ENCODE data around the gene MPP3.
"Not testable (repeated sequence)": the region's sequence is repeated elsewhere in the genome, so short reads cannot be mapped to it uniquely, and the experiment has no call there.

Gene MPP3, protein sequence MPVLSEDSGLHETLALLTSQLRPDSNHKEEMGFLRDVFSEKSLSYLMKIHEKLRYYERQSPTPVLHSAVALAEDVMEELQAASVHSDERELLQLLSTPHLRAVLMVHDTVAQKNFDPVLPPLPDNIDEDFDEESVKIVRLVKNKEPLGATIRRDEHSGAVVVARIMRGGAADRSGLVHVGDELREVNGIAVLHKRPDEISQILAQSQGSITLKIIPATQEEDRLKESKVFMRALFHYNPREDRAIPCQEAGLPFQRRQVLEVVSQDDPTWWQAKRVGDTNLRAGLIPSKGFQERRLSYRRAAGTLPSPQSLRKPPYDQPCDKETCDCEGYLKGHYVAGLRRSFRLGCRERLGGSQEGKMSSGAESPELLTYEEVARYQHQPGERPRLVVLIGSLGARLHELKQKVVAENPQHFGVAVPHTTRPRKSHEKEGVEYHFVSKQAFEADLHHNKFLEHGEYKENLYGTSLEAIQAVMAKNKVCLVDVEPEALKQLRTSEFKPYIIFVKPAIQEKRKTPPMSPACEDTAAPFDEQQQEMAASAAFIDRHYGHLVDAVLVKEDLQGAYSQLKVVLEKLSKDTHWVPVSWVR

GRCh38 chr17:43832976-43833829 lies at the start of gene MPP3:
Gene MPP3 (minus strand): TSS chr17:43833146. CDS start chr17:43831906, 1,240 bp downstream.
- DNase-seq (ENCODE audit: low read depth) = peak; percentile 38

- DNase-seq (ENCODE audit: low read depth) = no peak
Observed at GRCh38 chr17:43881758-43882505, 49.0 kb upstream of the MPP3 start.

- no peak for DNase-seq (ENCODE audit: low read depth)
Observed at GRCh38 chr17:43881181-43881580, 48.2 kb upstream of the MPP3 start.

DNA sequence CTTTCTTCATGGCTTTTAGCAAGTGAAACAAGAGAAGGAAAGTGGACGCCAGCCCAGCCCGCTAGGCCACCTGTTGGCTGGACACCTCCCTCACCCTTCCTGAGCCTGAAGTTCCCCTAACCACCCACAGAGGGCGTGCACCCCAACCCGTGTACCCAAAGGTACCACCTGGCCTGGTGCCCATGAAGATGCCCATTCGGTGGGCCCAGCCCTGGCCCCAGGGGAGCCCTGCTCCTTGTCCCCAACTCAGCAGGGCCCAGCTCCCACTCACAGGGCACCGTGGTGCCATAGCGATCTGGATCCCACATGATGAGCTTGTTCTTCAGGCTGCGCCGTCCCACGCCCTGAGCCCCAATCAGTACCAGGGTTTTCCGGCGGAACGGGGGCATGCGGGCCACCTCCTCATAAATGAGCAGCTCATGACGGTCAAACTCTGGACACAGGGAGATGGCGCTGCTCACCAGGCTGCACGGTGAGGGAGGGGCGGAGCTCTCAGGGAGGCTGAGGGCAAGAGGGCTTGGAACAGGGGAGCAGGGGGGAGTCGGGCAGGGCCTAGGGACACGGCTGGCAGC lies 47.6 kb upstream of the MPP3 start:
- DNase-seq (ENCODE audit: low read depth) = no peak

- DNase-seq (ENCODE audit: low read depth) = no peak
Observed at GRCh38 chr17:43879723-43880419, 46.9 kb upstream of the MPP3 start.

DNA sequence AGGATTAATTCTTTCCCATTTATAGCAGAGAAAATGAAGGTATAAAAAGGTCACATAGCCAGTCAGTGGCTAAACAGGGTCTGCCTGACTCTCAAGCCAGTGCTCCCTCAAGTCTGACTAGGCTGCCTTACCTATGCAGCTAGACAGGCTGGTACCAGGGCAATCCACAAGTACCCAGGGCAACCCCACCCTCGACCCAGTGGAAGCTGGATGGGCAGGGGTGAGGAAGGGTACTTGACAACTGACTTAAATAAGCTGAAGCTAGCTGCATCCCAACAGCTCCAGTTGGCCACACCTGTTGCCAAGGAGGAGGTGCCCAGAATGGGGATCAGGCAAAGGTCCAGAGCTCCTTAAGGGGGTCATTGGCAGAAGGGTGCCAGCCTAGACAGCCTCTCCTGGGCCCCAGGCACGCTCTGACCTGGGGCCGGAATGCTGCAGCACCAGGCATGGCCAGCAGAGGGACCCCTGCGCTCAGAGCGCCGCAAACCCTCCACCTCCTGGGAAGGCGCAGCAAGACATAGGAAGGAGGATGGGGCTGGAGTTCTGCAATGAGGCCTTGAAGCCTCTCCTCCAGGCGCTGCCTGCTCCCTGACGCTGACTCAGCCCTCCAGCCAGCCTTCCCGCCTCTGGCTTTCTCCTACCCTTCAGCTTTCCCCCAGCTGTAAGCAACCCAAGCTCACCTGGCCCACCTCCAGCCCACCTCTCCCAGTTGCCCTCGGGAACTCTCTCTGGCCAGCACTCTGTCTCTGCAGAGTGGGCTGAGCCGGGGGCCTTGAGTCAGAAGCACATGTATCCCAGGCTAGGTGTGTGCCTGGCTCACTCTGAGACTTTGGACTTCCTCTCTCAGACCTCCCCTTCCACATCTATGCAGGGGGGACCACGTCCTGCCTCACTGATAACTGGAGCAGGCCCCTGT lies 45.6 kb upstream of the MPP3 start:
- peak; percentile 41 for DNase-seq (ENCODE audit: low read depth)

GRCh38 chr17:43877451-43878155 lies 44.7 kb upstream of the MPP3 start:
- DNase-seq (ENCODE audit: low read depth) = no peak

DNA sequence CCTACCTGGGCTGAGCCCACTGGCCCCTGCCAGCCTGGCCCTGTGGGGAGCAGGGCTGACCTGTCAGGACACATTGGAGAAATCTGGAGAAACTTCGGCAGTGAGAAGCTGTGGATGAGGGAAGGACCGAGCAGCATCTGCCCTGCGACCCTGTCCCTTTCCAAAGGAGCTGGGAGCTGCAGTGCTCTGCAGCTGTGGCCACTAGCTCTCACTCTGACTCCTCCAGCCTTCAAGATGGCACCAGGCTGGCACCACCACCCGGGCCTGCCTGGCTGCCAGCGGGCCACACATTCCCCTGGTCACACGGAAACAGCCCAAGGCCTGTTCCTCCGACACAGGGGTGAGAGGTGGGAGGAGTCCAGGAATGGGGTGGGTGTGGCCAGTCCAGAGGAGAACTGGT lies 44.1 kb upstream of the MPP3 start:
- DNase-seq (ENCODE audit: low read depth) = no peak

DNA sequence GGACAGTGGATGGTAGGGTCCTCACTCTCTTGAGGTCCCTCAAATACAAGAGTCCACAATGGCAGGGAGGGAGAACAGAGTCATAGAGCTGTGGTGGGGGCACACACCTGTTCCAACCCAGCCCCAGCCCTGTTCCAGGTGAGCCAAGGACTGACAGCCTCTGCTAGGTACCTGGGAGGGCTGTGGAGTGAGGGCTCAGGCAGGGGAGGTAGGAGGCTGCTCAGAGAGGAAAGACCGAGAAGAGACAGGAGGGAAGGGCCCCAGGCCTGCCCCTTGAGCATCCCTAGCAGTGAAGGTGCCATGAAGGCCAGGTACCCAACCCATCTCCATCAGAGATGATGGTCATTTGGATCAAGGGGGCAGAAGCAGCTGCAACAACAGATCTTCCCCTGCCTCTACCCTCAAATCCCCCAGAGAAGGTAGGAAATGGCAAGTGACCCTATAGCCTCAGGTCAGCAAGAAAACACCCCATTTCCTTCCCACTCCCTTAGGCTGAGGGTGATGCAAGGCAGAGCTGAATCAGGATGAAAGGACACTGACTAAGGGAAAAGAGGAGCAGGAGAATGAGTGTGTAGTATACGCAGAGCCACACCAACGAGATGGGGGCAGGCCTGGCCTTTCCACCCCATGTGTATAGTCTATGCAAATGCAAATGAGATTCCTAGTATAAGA lies 42.7 kb upstream of the MPP3 start:
- DNase-seq (ENCODE audit: low read depth) = no peak

GRCh38 chr17:43874293-43874692 lies 41.3 kb upstream of the MPP3 start:
- DNase-seq (ENCODE audit: low read depth) = no peak

GRCh38 chr17:43873815-43874214 lies 40.9 kb upstream of the MPP3 start:
- DNase-seq (ENCODE audit: low read depth) = no peak

DNA sequence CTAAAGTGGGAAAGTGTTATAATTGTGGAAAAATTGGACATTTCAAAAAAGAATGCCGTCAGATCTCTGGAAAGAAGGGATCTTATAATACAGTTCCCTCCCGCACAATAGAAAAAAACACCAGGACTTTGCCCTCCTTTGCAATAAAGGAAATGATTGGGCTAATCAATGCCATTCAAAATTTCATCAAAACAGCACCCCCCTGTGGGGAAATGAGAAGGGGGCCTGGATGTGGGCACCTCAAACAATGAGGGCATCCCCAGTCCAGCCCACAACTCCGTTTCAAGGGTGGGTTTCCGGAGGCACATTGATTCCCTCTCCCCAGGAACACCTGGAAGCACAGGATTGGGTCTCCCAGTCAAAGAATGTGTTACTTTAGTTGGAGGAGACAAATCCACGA lies 40.1 kb upstream of the MPP3 start:
- DNase-seq (ENCODE audit: low read depth) = no peak

- DNase-seq (ENCODE audit: low read depth) = no peak
Observed at GRCh38 chr17:43871946-43872690, 39.2 kb upstream of the MPP3 start.

DNA sequence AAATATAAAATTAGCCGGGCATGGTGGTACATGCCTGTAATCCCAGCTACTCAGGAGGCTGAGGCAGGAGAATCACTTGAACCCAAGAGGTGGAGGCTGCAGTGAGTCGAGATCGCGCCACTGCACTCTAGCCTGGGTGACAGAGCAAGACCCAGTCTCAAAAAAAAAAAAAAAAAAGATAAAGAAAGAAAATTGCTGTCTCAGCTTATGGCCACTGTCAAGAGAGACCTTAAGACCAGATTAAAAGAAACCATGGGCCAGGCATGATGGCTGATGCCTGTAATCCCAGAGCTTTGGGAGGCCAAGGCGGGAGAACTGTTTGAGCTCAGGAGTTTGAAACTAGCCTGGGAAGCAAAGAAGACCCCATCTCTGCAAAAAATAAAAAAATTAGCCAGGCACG lies 36.1 kb upstream of the MPP3 start:
- not testable (repeated sequence) for DNase-seq (ENCODE audit: low read depth)

DNA sequence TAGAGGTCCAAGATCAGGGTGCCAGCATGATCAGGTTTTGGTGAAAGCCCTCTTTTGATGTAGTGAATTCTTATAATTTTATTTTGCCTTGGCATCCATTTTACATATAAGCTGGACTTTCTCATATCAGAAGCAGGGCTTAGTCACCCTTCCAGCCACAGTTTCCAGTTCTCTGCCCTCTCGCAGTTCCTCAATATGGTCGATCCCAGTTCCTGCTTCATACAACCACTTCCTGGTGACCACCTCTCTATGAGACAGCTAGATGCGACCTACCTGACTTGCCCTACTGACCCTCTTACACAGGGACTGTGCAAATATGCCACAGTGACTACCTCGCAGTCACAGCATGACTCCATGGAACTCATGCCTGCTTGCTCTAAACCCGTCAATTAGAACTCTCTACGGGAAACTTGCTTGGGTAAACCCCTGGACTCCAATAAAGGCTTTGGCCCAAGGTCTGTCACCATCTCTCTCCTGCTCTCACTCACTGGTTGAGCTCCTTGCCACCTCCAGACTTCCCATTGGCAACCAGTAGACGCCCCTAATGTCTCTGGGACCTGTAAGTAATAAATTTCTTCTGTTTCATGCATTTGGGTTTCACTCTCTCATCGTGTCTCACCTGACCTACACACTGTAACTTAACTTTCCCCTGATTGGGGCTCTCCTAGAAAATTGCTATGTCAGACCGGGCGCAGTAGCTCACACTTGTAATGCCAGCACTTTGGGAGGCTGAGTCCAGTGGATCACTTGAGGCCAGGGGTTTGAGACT lies 35.5 kb upstream of the MPP3 start:
- no peak for DNase-seq (ENCODE audit: low read depth)

GRCh38 chr17:43864161-43864984 lies 31.4 kb upstream of the MPP3 start:
- no peak for DNase-seq (ENCODE audit: low read depth)

All from activated T-helper 1 cell treated with Interleukin-2 at 50 U/mL for 16 hours (primary cell).